Activated CD8-positive, alpha-beta memory T cell treated with anti-CD3 and anti-CD28 coated beads, Interleukin-2, amount 50 U/mL, for 4 hours (primary cell): ENCODE measurements around the gene PTTG1IP.
"Not testable (repeated sequence)": the region's sequence is repeated elsewhere in the genome, so short reads cannot be mapped to it uniquely, and the experiment has no call there.

Source experiments
- DNase-seq: peaks from one replicate; pipeline ENCODE4 v3.0.0-alpha.2; 2020

PTTG1IP gene

GRCh38 chr21:44880405-44881197 lies 7.1 kb upstream of the PTTG1IP start:
- no peak for DNase-seq

DNA sequence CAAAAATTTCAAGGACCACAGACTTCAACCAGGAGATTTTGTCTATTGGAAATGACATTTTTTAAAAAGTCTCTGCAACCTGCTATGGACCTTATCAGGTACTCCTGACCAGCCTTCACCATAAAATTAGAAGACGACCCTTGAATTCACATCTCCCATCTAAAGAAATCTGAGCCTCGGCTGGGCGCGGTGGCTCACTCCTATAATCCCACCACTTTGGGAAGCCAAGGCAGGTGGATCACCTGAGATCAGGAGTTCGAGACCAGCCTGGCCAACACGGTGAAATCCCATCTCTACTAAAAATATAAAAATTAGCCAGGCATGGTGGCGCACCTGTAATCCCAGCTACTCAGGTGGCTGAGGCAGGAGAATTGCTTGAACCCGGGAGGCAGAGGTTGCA lies 5.7 kb upstream of the PTTG1IP start:
- not testable (repeated sequence) for DNase-seq

GRCh38 chr21:44878053-44878982 lies 4.8 kb upstream of the PTTG1IP start:
- no peak for DNase-seq

GRCh38 chr21:44876849-44877575 lies 3.5 kb upstream of the PTTG1IP start:
- no peak for DNase-seq

GRCh38 chr21:44875316-44875700 lies 1.8 kb upstream of the PTTG1IP start:
- DNase-seq: no peak

GRCh38 chr21:44874497-44875315 lies 1.2 kb upstream of the PTTG1IP start:
- no peak for DNase-seq

DNA sequence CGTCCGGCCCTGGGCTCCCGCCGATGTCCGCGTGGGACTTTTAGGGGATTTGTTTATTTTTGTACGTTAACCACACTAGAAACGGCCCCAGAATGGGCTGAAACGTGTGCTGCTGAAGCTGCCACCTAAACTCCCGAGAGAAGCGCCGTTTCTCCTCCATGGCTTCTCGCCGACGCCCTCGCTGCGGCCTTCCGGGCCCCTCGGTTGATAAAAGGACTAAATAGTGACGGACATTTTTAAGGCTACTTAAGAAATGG lies 678 bp upstream of the PTTG1IP start:
- no peak for DNase-seq

DNA sequence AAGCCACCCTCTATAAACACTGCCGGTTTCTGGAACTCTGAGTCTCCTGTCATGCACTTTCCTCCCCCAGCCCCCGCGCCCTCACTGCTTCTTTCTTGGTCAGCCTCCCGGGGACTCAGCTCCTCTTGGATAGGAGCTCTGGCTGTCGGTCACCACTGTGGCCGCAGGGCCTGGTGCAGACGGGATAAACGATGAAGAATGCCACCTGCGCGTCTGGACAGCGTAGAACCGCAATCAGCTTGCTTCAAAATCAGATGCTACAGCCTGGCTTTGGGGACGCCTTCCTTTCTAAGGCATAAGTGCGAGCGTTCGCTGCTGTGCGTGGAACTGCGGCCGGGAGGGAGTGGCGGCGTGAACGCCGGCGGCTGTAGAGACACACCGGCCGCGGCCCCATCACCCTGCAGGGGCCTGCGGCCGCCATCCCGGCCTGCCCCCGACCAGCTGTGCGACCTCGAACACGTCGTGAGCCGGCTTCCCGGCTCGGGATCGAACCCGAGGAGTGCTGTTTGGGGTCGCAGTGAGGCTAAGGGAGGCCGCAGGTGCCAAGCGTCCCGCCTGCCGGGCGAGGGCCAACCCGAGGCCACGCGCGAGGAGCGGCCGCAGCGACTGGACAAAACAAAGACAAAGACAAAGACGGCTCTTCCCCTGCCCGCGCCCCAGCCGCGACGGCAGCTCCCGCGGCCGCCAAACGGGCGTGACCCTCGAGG lies 688 bp downstream of the PTTG1IP start:
- DNase-seq: no peak

- no peak for DNase-seq
Observed at GRCh38 chr21:44872323-44872648, 1.2 kb downstream of the PTTG1IP start.

GRCh38 chr21:44871576-44872269 lies 1.8 kb downstream of the PTTG1IP start:
- DNase-seq: no peak

GRCh38 chr21:44870748-44871495 lies 2.6 kb downstream of the PTTG1IP start:
- DNase-seq: no peak

DNA sequence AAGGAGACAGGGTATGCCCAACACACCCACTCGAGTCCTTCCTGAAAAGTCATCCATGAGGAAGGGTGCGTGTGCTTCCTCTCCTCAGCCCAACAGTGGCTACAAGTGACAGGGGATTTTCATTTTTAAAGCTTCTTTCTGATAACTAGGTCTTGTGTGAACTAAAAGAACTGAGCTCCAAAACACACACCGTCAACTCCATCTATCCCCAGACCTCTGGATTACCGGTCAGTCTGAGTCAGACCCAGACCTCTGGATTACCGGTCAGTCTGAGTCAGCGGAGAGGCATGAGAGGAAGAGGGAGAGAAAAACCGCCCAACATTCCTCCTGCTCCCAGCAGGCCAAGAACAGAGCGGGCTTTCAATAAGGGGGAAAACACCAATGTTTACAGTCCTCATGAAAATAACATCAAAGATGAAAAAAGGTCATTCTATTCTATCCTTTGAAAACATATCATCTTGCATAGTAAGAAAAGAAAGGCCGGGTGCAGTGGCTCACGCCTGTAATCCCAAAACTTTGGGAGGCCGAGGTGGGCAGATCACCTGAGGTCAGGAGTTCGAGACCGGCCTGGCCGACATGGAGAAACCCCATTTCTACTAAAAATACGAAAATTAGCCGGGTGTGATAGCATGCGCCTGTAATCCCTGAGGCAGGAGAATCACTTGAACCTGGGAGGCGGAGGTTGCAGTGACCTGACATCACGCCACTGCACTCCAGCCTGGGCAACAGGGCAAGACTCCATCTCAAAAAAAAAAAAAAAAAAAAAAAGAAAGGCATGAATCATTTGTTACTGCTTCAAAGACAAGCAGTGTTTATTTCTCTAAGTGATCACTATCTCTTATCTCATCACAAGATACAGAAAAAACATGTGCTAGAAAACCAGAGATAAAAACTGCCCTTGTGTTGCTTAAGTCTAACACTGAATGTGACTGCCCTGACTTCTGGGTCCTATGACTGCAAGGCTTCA lies 3.4 kb downstream of the PTTG1IP start:
- no peak for DNase-seq

DNA sequence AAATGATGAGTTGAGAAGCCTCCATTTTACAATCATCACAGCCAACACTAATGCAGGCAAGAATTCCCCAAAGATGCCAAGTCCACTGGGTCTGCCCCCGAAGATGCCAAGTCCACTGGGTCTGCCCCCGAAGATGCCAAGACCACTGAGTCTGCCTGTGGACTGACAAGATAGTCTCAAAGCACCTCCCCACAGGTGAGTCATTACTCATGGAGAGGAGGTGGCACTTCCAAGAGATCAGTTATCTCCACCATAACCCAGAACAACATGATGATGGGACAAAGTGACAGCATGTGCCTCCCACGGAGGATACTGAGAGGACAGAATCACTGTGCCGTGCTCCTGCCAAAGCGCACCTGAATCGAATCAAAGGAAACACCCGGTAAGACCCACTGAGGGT lies 4.8 kb downstream of the PTTG1IP start:
- DNase-seq: no peak

- DNase-seq: no peak
Observed at GRCh38 chr21:44867999-44868700, 5.3 kb downstream of the PTTG1IP start.

- no peak for DNase-seq
Observed at GRCh38 chr21:44867464-44867863, 6.0 kb downstream of the PTTG1IP start.

GRCh38 chr21:44866780-44867179 lies 6.7 kb downstream of the PTTG1IP start:
- no peak for DNase-seq

DNA sequence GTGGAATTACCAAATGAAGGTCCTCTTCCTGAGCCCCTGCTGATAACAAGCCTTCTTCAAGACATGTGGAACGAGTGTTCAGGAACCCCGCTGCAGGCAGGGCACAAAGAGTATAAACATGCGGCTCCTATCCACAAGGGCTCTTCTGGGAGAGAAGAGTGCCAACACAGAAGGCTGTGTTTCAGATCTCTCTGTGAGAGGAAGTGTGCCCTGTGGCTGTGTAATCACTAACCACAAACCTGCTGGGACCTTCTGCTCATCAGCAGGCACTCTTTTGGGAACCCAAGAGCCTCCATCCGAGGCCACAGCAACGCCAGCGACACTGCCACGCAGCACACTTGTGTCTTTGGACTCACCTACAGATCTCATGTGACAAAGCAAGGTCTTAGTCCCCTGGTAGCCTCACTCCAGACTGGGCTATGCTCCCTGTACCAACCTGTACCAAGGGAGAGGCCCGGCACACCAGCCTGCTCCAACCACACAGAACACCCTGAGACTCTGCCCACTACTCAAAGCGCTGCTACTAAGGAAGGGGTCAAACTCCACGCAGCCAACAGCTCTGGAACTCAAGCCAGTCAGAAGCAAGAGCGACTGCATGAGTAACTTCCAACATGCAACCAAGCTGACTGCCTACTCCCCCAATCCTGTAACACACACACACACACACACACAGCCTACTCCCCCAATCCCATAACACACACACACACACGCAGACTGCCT lies 7.8 kb downstream of the PTTG1IP start:
- no peak for DNase-seq
